SK-N-MC (cell line): Measurements from ENCODE around the gene CCKAR.

Source experiments
- EZH2 ChIP-seq: fragments of 200-600 bp; sonication (generic); IDR thresholded peaks from one replicate; pipeline ENCODE4 v1.6.1; 2017; ENCODE audit warnings: antibody characterized with exemption
- POLR2AphosphoS5 ChIP-seq: IDR thresholded peaks from 2 replicates; pipeline ENCODE4 v1.6.1; 2012; ENCODE audit warnings: mild to moderate bottlenecking, low read depth, low read length, borderline replicate concordance

DNA sequence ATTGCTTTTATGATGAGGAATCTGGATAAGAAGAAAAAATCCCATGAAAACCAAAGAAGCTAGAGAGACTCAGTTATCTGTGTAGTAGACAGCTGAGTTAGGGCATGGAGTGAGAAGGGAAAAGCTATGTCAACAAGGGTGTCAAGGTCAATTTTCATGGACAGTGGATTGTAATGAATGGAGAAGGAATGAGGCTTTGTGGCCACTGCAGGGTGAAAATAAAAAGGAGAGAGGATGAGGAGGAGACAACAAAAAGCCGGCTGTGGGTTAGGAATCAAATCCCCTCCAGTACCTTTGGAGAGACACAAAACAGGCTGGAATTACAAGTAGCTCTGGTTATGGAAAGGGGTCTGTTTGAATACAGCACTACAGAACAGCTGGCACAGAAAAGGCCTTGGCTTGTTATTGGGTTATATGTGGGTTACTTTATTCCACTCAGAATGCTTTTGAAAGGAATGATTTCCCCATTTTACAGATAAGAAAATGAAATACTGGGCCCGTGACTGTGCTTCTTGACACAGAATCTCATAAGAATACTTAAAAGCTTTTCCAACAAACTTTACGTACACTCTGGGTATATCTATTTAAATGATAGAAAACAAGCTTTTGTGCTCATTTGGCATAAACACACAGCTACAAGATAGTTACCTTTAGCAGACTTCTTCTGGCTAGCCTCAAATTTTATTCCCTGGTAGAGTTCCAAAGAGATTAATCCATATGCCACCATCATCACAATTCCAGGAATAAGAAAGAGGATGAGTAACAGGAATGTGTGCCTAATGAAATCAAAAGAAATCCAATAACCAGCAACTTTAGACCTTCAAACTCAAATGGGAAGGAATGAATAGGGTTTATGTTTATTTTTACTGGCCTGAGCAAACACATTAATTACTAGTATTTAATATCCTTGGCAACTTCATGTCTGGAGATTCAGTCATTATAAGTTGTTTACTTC lies 7.5 kb downstream of the CCKAR start:
- no peak for TF ChIP-seq EZH2
- no peak for TF ChIP-seq POLR2AphosphoS5
